ENCODE data around the gene MAPK8IP2.
A peak's percentile ranks its signal among the peaks of the same experiment; 100 is the strongest.

DNA sequence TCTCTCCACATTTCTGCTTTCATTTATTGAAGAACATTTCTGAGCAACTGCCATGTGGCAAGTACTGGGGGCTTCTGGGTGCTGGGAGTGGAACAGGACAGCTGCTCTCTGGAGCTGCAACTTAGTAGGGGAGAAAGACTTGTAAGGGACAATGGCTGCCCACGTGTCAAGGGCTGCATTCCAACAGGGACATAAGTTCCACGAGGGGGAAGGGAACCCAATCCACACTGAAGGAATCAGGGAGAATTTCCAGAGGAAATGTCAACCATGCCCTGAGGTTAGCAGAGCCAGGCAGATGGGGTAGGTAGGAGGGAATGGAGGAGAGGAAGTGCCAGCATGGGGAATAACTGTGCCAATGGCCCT is 1.7 kb downstream of the MAPK8IP2 start:
- TF ChIP-seq EZH2 (IDR thresholded peaks at IDR 0.05; ENCODE audit: low read length, missing control alignments) (peak; percentile 32), CTCF (conservative IDR thresholded peaks at IDR 0.05 in 1 of 2, IDR thresholded peaks at IDR 0.05 in 1 of 2; ENCODE audit: low read depth in 1 of 2, low read length in 2 of 2) (no peak)
